Activated naive CD8-positive, alpha-beta T cell treated with anti-CD3 and anti-CD28 coated beads for 36 hours (primary cell): ENCODE results near the gene GDF7. TPM values are rescaled to one million over a fixed set of nuclear protein-coding genes. Genes with fewer than 3 reads are reported as not detected.

Experiments used
- DNase-seq: peaks from one replicate; pipeline ENCODE4 v3.0.0; 2021
- H3K27ac Mint-ChIP-seq: one replicate; pipeline ENCODE4 v1.8.0; 2022; ENCODE audit warnings: mild to moderate bottlenecking, moderate library complexity, mixed read lengths
- H3K27me3 Mint-ChIP-seq: one replicate; pipeline ENCODE4 v1.8.0; 2022; ENCODE audit warnings: mild to moderate bottlenecking, mixed read lengths
- H3K36me3 Mint-ChIP-seq: one replicate; pipeline ENCODE4 v1.8.0; 2021; ENCODE audit warnings: mild to moderate bottlenecking, mixed read lengths
- H3K4me1 Mint-ChIP-seq: one replicate; pipeline ENCODE4 v1.8.0; 2021; ENCODE audit warnings: mixed read lengths
- H3K4me3 Mint-ChIP-seq: one replicate; pipeline ENCODE4 v1.8.0; 2022; ENCODE audit warnings: mild to moderate bottlenecking, moderate library complexity, mixed read lengths
- H3K9me3 Mint-ChIP-seq: one replicate; pipeline ENCODE4 v1.8.0; 2022; ENCODE audit warnings: mixed read lengths
- total RNA-seq, 2 experiments: library from RNA; stranded (reverse); gene quantifications; one replicate each; pipeline ENCODE4 v1.2.3, GENCODE V29; 2021

GDF7 gene
- total RNA-seq, 2 experiments from 2014 or later, result not detected

- DNase-seq, result no peak
- H3K4me3 Mint-ChIP-seq, result no peak overlapping the region
- H3K4me1 Mint-ChIP-seq, result peaks cover 14% of the 10 kb centered on the region
- no peak overlapping the region for H3K27ac Mint-ChIP-seq
- no peaks in the 10 kb centered on the region for H3K36me3 Mint-ChIP-seq
- H3K27me3 Mint-ChIP-seq, result peaks cover 85% of the 10 kb centered on the region
- no peaks in the 10 kb centered on the region for H3K9me3 Mint-ChIP-seq
Observed at GRCh38 chr2:20669562-20670314, 2.8 kb downstream of the GDF7 start.

GRCh38 chr2:20670315-20671035 is 3.5 kb downstream of the GDF7 start:
- DNase-seq, result no peak
- peaks cover 12% of the 10 kb centered on the region for H3K4me1 Mint-ChIP-seq
- H3K27me3 Mint-ChIP-seq, result peaks cover 78% of the 10 kb centered on the region
- H3K4me3 Mint-ChIP-seq, result no peak overlapping the region
- H3K27ac Mint-ChIP-seq, result no peak overlapping the region
- no peaks in the 10 kb centered on the region for H3K36me3 Mint-ChIP-seq
- H3K9me3 Mint-ChIP-seq, result no peaks in the 10 kb centered on the region

GRCh38 chr2:20671036-20671735 is 4.2 kb downstream of the GDF7 start:
- H3K36me3 Mint-ChIP-seq, result no peaks in the 10 kb centered on the region
- DNase-seq, result no peak
- peaks cover 12% of the 10 kb centered on the region for H3K4me1 Mint-ChIP-seq
- H3K27ac Mint-ChIP-seq, result no peak overlapping the region
- H3K4me3 Mint-ChIP-seq, result no peak overlapping the region
- H3K27me3 Mint-ChIP-seq, result peaks cover 71% of the 10 kb centered on the region
- H3K9me3 Mint-ChIP-seq, result no peaks in the 10 kb centered on the region

- H3K27ac Mint-ChIP-seq, result no peak overlapping the region
- H3K36me3 Mint-ChIP-seq, result no peaks in the 10 kb centered on the region
- H3K9me3 Mint-ChIP-seq, result no peaks in the 10 kb centered on the region
- peaks cover 10% of the 10 kb centered on the region for H3K4me1 Mint-ChIP-seq
- peaks cover 66% of the 10 kb centered on the region for H3K27me3 Mint-ChIP-seq
- H3K4me3 Mint-ChIP-seq, result no peak overlapping the region
- no peak for DNase-seq
Observed at GRCh38 chr2:20671736-20672080, 4.8 kb downstream of the GDF7 start.

GRCh38 chr2:20672201-20672951 is 5.4 kb downstream of the GDF7 start:
- H3K9me3 Mint-ChIP-seq, result no peaks in the 10 kb centered on the region
- peaks cover 64% of the 10 kb centered on the region for H3K27me3 Mint-ChIP-seq
- H3K4me1 Mint-ChIP-seq, result peaks cover 10% of the 10 kb centered on the region
- no peaks in the 10 kb centered on the region for H3K36me3 Mint-ChIP-seq
- no peak for DNase-seq
- no peak overlapping the region for H3K4me3 Mint-ChIP-seq
- H3K27ac Mint-ChIP-seq, result no peak overlapping the region

GRCh38 chr2:20673686-20674308 is 6.9 kb downstream of the GDF7 start:
- no peaks in the 10 kb centered on the region for H3K9me3 Mint-ChIP-seq
- DNase-seq, result no peak
- H3K4me1 Mint-ChIP-seq, result peaks cover 10% of the 10 kb centered on the region
- H3K36me3 Mint-ChIP-seq, result no peaks in the 10 kb centered on the region
- H3K4me3 Mint-ChIP-seq, result no peak overlapping the region
- H3K27ac Mint-ChIP-seq, result no peak overlapping the region
- H3K27me3 Mint-ChIP-seq, result peaks cover 52% of the 10 kb centered on the region

GRCh38 chr2:20674309-20674965 is 7.5 kb downstream of the GDF7 start:
- H3K27me3 Mint-ChIP-seq, result peaks cover 46% of the 10 kb centered on the region
- H3K4me1 Mint-ChIP-seq, result peaks cover 8% of the 10 kb centered on the region
- no peaks in the 10 kb centered on the region for H3K9me3 Mint-ChIP-seq
- no peaks in the 10 kb centered on the region for H3K36me3 Mint-ChIP-seq
- no peak overlapping the region for H3K27ac Mint-ChIP-seq
- no peak for DNase-seq
- H3K4me3 Mint-ChIP-seq, result no peak overlapping the region

GRCh38 chr2:20674974-20675679 is 8.2 kb downstream of the GDF7 start:
- no peak overlapping the region for H3K4me3 Mint-ChIP-seq

GRCh38 chr2:20675701-20676352 is 8.9 kb downstream of the GDF7 start:
- no peaks in the 10 kb centered on the region for H3K9me3 Mint-ChIP-seq
- peaks cover 3% of the 10 kb centered on the region for H3K4me1 Mint-ChIP-seq
- H3K27me3 Mint-ChIP-seq, result peaks cover 32% of the 10 kb centered on the region
- DNase-seq, result no peak
- H3K36me3 Mint-ChIP-seq, result no peaks in the 10 kb centered on the region
- no peak overlapping the region for H3K4me3 Mint-ChIP-seq
- no peak overlapping the region for H3K27ac Mint-ChIP-seq

More at GRCh38 chr2:20674974-20675679, 8.2 kb downstream of the GDF7 start:
- Mint-ChIP-seq H3K27me3 (peaks cover 39% of the 10 kb centered on the region), H3K9me3 (no peaks in the 10 kb centered on the region), H3K36me3 (no peaks in the 10 kb centered on the region), H3K27ac (peak overlapping the region; percentile 52), H3K4me1 (peaks cover 3% of the 10 kb centered on the region)
- DNase-seq, result no peak

GRCh38 chr2:20676353-20677215 is 9.6 kb downstream of the GDF7 start:
- no peak for DNase-seq

GRCh38 chr2:20677301-20678085 is 10.5 kb downstream of the GDF7 start:
- Mint-ChIP-seq H3K36me3 (no peaks in the 10 kb centered on the region), H3K4me3 (no peak overlapping the region), H3K4me1 (peaks cover 3% of the 10 kb centered on the region), H3K27ac (no peak overlapping the region), H3K27me3 (peaks cover 15% of the 10 kb centered on the region), H3K9me3 (no peaks in the 10 kb centered on the region)
- DNase-seq, result no peak

More at GRCh38 chr2:20676353-20677215, 9.6 kb downstream of the GDF7 start:
- no peak overlapping the region for H3K4me3 Mint-ChIP-seq
- no peak overlapping the region for H3K27ac Mint-ChIP-seq
- H3K4me1 Mint-ChIP-seq, result peaks cover 3% of the 10 kb centered on the region
- H3K36me3 Mint-ChIP-seq, result no peaks in the 10 kb centered on the region
- H3K27me3 Mint-ChIP-seq, result peaks cover 24% of the 10 kb centered on the region
- no peaks in the 10 kb centered on the region for H3K9me3 Mint-ChIP-seq

GRCh38 chr2:20678086-20678395 is 11.1 kb downstream of the GDF7 start:
- Mint-ChIP-seq H3K36me3 (peaks cover 1% of the 10 kb centered on the region), H3K27me3 (peaks cover 10% of the 10 kb centered on the region), H3K9me3 (no peaks in the 10 kb centered on the region), H3K27ac (no peak overlapping the region), H3K4me1 (peaks cover 3% of the 10 kb centered on the region), H3K4me3 (no peak overlapping the region)
- no peak for DNase-seq
